CD4-positive, alpha-beta T cell treated with Interleukin-10 for 1 hour (primary cell): ENCODE measurements around the gene RNF150.
"Not testable (repeated sequence)": the region's sequence is repeated elsewhere in the genome, so short reads cannot be mapped to it uniquely, and the experiment has no call there.

Experiments
- DNase-seq: peaks from one replicate; pipeline ENCODE4 v3.0.0-alpha.2; 2020

Gene RNF150

DNA sequence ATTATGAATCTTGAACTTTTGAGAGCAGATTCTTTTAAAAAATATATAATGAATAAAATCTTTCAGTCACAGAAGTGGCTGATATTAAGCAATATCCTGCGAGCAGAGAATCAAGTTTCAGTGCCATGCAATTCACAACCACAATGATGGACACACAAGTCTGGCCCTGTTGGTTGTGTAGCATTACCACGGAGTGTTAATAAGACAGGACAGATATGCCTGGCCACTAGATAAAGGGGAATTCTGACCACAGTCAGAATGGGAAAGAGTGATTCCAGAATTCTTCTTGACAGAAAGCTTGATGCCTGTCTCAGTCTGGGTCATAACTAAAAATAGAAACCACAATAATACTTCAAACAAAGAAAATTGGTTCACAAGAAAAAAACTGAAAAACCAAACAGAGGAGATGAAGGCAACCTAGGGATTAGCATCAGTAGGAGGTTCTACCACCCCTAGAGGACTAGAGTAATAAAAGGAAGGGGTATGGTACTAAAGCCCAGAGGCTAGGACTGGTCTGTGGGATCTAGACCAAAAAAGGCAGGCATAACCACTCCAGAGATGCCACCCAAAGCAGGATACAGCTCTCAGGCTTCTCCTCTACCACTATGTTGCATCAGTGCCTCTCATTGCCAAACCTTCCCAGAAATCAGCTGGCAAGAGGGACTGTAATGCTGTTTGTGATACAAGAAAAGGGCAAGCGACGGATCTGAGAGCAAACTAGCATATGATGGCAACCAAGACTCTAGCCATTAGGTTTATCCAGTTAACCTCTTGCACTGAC is 59.0 kb downstream of the RNF150 start:
- no peak for DNase-seq

DNA sequence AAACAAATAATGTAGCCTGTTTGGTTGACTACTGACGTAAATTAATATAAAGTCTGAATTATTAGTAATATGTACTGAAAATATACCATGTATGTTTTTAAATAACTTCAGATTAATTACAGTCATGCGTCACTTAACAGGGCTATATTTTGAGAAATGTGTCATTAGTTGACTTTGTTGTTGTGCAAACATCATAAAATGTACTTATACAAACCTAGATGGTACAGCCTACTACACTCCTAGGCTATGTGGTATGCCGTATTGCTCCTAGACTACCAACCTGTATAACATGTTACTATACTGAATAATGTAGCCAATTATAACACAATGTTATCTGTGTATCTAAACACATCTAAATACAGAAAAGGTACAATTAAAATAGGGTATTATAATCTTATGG is 66.6 kb downstream of the RNF150 start:
- no peak for DNase-seq

DNA sequence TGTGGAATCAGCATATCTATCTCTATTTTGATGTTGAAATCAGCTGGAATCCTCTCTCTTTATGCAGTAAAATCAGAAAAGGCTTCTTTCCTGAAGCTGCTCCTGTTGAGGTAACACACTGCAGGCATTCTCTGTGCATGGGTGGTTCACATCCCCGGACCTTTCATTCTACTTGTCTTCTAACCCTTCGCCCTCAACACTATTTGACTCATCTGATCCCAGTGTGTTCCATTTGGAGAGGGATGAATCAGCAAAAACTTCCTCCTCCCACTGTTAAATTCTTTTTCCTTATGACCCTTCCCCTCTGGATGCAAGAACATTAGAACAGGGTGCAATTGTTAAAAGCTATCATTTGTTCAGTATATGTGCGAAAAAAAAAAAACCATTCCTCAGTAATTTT is 67.4 kb downstream of the RNF150 start:
- no peak for DNase-seq

DNA sequence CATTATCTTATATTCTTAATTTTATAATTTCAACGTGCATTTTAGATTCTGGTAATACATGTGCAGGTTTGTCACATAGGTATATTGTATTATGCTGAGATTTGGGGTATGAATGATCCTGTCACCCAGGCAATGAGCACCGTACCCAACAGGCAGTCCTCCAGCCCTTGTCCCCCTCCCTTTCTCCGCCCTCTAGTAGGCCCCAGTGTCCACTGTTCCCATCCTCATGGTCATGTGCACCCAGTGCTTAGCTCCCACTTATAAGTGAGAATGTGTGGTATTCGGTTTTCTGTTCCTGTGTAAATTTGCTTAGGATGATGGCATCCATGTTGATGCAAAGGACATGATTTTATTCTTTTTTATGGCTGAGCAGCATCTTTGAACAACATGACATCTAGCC is 70.6 kb downstream of the RNF150 start:
- DNase-seq: no peak

DNA sequence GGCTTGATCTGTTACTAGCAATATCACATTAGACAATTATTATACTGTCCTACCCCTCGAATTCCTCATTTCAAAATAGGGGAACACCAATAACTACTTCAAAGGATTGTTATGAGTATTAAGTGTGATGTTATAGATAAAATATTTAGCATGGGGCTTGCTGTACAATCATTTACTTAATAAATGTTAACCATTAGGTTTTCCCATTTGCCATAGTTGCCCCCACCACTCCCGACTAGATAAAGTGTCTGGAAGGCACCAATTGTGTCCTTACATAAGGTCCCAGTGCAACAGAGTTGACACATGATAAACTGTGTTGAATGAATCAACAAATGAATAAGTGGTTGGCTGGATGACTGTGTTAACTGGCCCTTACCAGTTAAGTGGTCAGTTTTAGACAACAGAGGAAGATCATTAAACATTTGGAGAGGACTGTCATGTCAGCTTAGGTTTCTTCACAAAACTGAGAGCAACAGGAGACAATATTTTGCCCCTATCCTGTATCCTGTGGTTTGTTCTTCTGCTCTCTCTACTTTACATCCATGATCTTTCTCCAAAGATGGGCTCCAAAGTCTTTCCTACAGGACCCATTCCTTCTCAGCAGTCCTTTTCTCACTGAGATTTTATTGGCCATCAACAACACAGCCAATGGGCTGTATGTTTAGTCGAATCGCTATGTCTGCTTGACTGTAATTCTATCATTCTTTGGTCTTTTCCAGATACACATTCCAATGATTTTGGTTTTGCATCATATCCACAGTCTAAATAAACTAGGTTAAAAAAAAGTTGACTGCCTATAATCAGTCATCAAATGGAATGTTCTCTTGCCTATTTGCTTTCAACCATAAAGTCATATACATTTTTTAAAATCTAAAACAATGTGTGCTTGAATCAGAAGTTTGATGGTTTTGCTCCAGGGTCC is 74.4 kb downstream of the RNF150 start:
- DNase-seq: no peak

DNA sequence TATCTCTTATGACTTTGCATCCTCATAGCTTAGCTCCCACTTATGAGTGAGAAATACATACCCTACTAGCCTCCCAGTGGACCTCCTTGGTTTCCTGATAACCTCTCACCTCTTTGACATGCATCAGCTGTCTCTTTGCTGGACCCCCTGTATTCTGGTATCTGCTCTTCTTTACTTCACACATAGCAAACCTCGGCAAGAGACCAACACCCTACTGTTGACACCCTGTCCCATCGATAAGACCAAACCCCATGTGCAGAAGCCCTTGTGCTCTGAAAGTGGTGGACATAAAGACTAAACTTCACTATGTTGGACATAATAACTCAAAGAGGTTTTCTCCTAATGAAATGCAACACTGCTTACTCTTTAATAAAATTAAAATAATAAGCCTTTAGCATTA is 75.7 kb downstream of the RNF150 start:
- no peak for DNase-seq

DNA sequence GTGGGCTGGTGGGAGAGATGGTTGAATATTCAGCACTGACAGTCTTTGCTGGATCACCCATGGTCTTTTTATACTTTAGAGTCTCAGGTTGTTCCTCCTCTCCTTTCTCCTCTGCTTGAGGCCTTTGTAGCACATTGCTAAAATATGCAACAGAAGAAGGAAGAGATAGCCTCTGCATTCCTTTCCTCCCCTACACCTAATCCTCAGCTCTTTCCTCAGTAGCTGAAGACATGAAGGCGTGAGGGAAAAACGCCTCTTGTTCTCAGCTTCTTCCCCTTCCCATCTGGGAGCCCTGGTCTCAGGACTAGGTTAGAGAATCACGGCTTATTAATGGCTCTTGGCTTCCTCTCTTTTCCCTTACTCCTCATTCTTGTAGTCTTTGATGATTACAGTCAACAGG is 76.8 kb downstream of the RNF150 start:
- no peak for DNase-seq

DNA sequence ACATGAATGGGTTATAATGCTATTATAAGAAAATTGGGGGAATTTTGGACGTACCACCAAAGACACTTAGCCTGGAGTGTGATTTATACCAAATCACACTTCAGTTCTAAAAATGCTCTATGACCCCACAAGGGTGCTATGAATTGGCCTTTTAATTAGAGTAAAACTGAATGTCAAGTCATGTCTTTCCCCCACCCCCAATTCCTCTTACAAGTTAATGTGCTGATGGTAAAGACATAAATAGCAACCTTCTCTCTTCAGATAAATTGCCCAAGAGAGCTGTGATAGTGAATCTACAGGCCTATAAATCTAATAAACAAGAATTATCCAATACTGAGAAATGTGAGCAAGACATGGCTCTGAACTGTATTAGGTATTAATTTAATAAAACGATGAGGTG is 78.8 kb downstream of the RNF150 start:
- DNase-seq: no peak

DNA sequence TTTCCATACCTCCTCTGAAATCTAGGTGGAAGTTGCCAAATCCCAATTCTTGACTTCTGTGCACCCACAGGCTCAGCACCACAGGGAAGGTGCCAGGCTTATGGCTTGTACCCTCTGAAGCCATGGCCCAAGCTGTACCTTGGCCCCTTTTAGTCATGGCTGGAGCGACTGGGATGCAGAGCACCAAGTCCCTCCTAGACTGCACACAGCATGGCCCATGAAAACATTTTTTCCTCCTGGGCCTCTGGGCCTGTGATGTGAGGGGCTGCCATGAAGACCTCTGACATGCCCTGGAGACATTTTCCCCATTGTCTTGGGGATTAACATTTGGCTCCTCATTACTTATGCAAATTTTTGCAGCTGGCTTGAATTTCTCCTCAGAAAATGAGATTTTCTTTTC is 82.3 kb downstream of the RNF150 start:
- not testable (repeated sequence) for DNase-seq

DNA sequence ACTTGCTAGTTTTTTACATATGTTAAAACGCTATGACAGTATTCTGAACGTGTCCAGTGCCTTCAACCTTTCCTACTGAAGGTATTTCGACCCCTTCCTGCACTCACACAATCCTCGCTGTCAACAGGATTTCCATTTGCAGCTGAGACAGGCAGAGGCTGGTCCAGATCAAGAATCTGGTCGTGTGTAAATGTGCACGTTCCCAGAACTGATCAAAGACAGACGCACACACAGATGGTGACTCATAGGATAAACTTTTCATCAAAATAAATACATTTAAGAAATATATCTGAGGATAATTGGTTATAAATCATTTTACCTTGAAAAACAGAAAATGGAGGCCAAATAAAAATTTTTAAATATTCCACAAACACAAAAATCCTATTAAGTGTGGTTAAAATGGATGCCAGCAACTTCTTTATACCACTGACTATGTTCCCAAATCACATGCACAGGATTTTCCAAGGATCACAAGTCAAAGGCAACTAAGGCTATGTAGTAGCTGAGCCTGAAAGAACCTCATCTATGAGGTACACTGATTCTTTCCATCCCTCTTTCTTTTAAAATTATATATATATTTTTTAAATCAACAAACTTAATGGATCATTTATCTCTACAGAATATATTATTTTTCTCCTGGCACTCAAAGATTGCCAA is 85.9 kb downstream of the RNF150 start:
- DNase-seq: no peak

DNA sequence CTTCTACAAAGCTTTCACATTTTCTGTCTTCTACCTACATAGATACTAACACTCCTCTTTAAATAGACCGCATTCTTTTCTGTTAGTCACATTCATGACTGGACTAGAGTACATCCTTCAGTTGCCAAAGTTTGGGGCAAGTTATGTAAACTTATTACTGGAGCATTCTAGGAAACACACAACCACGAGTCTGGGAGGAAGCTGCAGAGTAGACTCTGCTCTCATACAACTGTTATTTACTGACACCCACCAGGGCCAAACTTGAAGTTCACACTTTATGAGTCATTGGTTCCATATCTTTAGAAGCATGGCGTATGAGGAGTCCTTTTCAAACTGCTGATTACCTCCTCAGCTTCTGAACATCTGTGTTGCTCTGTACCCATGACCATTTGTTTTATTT is 87.0 kb downstream of the RNF150 start:
- DNase-seq: no peak

DNA sequence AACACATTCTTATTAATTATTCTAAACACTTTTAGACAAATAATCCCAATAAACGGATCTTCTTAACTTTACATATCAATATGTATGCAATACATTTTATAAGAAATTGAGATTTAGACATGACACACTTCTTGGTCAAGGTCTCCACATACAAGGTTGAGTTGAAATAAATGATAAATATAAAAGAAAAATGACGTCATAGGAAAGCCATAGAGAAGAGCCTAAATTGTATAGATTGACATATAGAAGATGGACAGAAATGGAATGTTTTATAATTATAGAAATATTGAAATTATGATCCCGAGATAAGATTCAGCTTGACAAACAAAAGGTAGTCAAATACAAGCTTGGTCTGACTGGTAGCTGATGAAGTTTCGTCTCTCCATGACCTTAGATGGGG is 87.4 kb downstream of the RNF150 start:
- no peak for DNase-seq

DNA sequence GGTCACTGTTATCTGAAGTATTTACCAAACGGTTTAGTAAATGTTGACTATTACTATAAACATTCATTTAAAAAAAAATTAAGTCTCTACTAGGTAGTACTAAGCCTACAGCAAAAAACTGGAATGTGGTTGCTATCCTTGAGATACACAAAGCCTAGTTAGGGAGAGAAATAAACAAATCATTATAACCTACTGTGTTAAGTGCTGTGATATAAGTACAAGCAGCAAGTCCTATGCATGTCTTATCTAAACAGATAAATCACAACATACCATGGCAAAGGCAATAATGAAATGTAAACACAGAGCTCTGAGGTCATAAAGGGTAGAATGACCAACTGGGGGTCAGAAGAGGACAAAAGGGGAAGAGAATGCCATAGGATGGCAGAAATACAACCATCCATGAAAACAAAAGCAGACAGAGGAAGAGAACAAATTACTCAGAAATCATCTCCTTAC is 92.2 kb downstream of the RNF150 start:
- DNase-seq: no peak

DNA sequence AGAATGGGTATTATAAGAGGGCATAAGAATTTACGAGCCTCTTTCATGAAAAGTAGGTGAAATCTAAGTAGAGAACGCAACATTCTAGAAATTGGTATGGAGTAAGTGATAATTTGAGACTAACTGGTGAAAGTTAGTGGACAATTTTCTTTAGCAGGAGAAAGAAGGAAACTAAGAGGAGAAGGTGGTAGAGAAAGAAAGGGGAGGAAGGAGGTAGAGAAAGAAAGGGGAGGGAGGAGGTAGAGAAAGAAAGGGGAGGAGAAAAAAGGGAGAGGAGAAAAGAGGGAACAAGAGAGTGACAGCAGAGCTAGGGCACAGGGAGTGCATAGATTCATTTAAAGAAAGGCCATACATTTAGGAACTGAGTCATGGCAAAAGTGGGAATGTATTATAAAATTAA is 94.1 kb downstream of the RNF150 start:
- DNase-seq: no peak

DNA sequence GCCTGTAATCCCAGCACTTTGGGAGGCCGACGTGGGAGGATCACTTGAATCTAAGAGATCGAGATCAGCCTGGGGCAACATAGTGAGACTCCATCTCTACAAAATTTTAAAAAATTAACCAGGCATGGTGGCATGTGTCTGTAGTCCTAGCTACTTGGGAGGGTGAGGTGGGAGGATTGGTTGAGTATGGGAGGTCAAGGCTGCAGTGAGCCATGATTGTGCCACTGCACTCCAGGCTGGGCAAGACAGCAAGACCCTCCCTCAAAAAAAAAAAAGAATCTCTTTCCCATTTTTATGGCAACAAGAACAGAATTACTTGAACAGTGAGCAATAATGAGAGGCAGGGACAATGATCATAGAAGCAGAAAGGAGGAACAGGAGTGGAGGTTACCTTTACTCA is 94.8 kb downstream of the RNF150 start:
- no peak for DNase-seq

DNA sequence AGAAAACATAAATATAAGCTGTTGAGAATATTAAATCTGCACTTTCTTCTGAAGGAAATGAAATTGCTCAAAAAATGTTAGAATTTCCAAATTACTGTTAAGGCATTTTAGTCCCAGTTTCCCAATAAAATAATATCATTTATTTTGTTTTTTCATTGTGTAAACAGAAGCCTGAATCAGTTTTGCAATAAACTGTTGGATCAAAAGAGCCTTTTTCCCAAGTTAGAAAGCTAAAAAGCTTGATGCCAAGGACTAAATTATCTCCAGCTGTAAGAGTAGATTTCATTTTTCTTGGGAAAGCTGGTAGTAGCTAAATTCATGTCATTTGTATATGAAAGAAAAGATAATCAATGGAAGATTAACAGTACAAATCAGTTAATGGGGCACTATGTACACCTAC is 95.8 kb downstream of the RNF150 start:
- DNase-seq: no peak

DNA sequence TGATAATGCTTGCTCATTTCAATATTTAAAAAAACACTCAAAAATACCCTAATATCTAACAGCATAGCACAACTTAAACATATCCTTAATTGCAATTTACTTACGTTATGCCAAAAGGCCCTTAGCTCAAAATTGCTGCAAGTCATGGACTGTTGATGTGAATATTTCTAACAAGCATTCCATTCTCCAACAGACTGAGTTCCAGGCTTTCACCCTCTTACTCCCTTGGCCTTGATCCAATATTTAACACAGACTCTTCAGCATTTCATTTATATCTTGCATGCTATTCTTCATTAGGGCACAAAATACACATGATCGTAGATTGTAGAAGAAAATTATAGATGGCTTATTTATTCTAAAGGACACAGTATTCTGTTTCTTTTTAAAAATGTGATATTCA is 96.5 kb downstream of the RNF150 start:
- no peak for DNase-seq

DNA sequence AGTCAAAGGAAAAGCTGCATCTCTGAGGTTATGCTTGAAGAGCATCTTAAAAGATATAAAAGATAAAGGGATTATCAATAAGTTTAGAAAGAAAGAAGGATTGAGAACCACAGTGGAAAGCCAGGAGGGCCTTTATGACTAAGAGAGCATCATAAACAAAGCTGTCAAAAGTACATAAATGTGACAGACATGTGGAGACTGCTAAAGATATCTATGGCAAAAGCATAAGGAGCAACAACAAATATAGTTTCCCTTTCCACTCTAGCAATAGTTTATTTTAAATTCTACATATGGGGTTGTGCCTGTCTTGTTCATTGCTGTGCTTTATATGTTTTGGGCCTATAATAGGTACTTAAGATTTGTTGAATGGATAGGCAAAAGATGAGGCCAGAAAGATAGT is 97.3 kb downstream of the RNF150 start:
- no peak for DNase-seq

DNA sequence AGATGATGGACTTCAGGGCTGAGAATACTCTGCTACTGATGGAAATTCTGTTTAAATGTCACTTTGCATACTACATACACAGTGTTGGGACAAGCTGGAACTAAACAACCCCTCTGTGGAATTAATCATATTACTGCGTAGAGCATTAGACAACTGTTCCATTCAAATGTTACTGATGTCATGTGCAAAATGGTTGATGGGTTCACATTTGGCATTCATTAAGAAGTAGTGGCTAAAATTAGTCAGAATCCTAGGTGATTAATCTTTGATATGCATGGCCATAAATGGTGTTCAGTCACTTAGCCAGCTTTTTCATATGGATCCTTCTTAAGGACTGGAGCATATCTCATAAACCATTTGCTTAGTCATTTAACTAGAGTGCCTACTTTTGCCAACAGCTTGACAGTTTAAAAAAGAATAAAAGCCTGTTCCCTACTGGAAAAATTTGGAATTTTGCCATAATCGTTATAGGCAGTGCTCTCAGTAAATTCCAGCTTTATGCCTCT is 105.2 kb downstream of the RNF150 start:
- no peak for DNase-seq

DNA sequence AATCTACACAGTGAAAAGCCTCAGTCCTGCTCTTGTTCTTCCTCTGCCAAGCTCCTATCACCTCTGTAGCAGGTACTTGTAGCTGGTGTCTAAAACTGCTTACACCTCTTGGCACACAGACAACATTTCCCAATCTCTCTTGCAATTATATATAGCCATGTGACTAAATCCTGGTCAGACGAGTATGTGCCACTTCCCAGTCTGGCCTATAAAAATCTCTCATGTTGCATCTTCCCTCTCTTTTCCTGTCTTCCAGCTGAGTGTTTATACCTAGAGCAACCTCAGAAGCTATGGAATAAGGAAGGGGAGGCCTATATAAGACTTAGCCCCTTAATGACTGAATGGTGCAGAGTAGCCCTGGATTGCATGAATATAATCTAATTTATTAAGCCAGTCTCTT is 105.8 kb downstream of the RNF150 start:
- DNase-seq: no peak

DNA sequence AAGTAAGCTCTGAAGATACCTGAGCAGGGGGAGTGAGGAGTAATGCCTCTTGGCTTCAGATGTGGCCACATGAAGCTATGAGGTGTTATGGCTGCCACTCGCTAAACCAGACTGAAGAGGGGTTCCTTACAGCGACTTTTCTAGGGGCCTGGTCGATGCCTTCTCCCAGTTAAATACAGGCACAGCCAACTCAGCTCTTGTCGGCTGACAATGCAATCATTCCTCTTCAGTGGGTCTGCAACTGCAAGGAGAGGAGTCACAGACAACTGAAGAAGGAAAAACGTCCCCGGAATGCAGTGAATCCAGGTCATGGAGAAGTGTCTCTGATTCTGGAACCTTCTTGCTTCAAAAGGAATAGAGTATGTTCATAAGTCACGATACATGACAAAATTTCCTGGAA is 106.4 kb downstream of the RNF150 start:
- DNase-seq: no peak

DNA sequence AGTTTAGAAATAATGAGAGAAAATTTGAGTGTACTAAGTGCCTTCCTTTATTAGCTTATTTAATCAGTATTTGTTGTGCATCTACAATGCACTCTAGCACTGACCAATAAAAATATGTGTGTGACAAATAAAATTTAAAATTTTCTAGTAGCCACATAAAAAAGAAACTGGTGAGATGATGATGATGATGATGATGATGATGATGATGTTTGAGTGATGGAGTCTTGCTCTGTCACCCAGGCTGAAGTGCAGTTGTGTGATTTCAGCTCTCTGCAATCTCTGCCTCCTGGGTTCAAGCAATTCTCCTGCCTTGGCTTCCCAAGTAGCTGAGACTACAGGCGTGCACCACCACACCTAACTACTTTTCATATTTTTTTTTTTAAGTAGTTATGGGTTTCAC is 110.2 kb downstream of the RNF150 start:
- DNase-seq: no peak

DNA sequence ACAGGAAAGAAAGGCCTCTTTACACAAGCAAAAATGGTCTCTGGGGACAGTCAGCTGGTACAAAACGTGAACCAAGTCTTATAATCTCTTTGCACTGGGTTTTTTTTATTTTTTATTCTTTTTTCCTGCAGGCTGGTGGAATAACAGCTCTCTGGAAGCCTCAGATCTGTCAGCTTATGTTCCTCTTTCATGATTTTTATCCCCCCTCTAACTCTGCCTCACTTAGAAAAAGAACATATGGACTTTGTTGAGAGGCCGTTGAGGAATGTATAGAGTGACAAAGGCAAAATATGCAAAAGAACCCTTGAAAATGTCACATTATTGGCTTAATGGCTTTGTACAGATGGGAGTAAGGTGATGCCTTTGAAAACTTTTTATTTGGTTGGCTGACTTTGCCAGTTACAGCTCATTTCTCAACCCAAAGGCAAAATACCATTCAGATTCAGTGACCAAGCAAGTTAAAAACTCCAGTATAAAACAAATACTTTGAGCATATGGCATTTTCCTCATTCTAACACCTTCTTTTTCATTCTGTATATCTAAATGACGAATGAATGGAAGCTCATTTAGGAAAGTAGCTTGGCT is 111.1 kb downstream of the RNF150 start:
- no peak for DNase-seq
